ENCODE measurements around the gene ZNF778. TPM values are rescaled to one million over a fixed set of nuclear protein-coding genes. Genes with fewer than 3 reads are reported as not detected.
"Not testable (repeated sequence)": the region's sequence is repeated elsewhere in the genome, so short reads cannot be mapped to it uniquely, and the experiment has no call there.

The ZNF778 gene
- total RNA-seq, 4 donors from 2014 or later = 11.2 to 17.2 (median 13.9) TPM

GRCh38 chr16:89190150-89190958 lies 27.1 kb upstream of the ZNF778 start:
- H3K4me1 ChIP-seq = peaks cover 8 to 24% (median 23%) of the 10 kb centered on the region in 4 donors
- no peak overlapping the region for H3K27ac ChIP-seq (replicated peaks in 1 of 4)
- H3K36me3 ChIP-seq = no peaks in the 10 kb centered on the region
- H3K4me3 ChIP-seq = no peak overlapping the region
- H3K27me3 ChIP-seq = peaks cover 0 to 12% (median 0%) of the 10 kb centered on the region in 4 donors
- intact Hi-C loops (cut with DNase I) = no loop called here
- H3K9me3 ChIP-seq = no peaks in the 10 kb centered on the region
- no peak for TF ChIP-seq POLR2A (IDR thresholded peaks at IDR 0.05; ENCODE audit: low read depth)
- TF ChIP-seq CTCF (IDR thresholded peaks at IDR 0.05) = no peak
- TF ChIP-seq POLR2AphosphoS5 (IDR thresholded peaks at IDR 0.05) = no peak
- TF ChIP-seq EP300 (IDR thresholded peaks at IDR 0.05) = no peak
- WGBS = 64% methylated on average over 12 of the region's 28 CpGs
- no peak for DNase-seq (ENCODE audit: extremely low spot score)

GRCh38 chr16:89191033-89191900 lies 26.2 kb upstream of the ZNF778 start:
- TF ChIP-seq CTCF (IDR thresholded peaks at IDR 0.05) = no peak
- no peak for TF ChIP-seq POLR2A (IDR thresholded peaks at IDR 0.05; ENCODE audit: low read depth)
- no peak for TF ChIP-seq EP300 (IDR thresholded peaks at IDR 0.05)
- no peak for TF ChIP-seq POLR2AphosphoS5 (IDR thresholded peaks at IDR 0.05)
- intact Hi-C loops (cut with DNase I) = no loop called here
- WGBS = 73% methylated on average over 25 of the region's 44 CpGs
- no peak for DNase-seq (ENCODE audit: extremely low spot score)
- no peaks in the 10 kb centered on the region for H3K9me3 ChIP-seq
- no peaks in the 10 kb centered on the region for H3K36me3 ChIP-seq
- no peak overlapping the region for H3K27ac ChIP-seq (replicated peaks in 1 of 4)
- peaks cover 0 to 12% (median 0%) of the 10 kb centered on the region in 4 donors for H3K27me3 ChIP-seq
- H3K4me3 ChIP-seq = peak overlapping the region; percentile 49 to 67 (median 56)
- H3K4me1 ChIP-seq = peaks cover 8 to 24% (median 23%) of the 10 kb centered on the region in 4 donors

- H3K4me3 ChIP-seq = peak overlapping the region; percentile 49 to 67 (median 56)
- no CpG with 5 or more reads among the region's 19 CpGs for WGBS
- no peak overlapping the region for H3K27ac ChIP-seq (replicated peaks in 1 of 4)
- DNase-seq (ENCODE audit: extremely low spot score) = no peak
- TF ChIP-seq EP300 (IDR thresholded peaks at IDR 0.05) = no peak
- TF ChIP-seq CTCF (IDR thresholded peaks at IDR 0.05) = no peak
- no peak for TF ChIP-seq POLR2AphosphoS5 (IDR thresholded peaks at IDR 0.05)
- TF ChIP-seq POLR2A (IDR thresholded peaks at IDR 0.05; ENCODE audit: low read depth) = no peak
- peaks cover 0 to 13% (median 0%) of the 10 kb centered on the region in 4 donors for H3K27me3 ChIP-seq
- no peaks in the 10 kb centered on the region for H3K36me3 ChIP-seq
- H3K4me1 ChIP-seq = peaks cover 8 to 24% (median 23%) of the 10 kb centered on the region in 4 donors
- intact Hi-C loops (cut with DNase I) = no loop called here
- no peaks in the 10 kb centered on the region for H3K9me3 ChIP-seq
Observed at GRCh38 chr16:89191901-89192185, 25.7 kb upstream of the ZNF778 start.

GRCh38 chr16:89192186-89192955 lies 25.1 kb upstream of the ZNF778 start:
- H3K9me3 ChIP-seq; DNase-seq (ENCODE audit: extremely low spot score); intact Hi-C loops (cut with DNase I); H3K27ac ChIP-seq (replicated peaks in 1 of 4); H3K36me3 ChIP-seq: not testable (repeated sequence)
- H3K4me1 ChIP-seq = peaks cover 8 to 24% (median 23%) of the 10 kb centered on the region in 4 donors
- peaks cover 0 to 18% (median 0%) of the 10 kb centered on the region in 4 donors for H3K27me3 ChIP-seq
- WGBS = 9% methylated on average over 15 of the region's 63 CpGs
- peak overlapping the region; percentile 49 to 67 (median 56) for H3K4me3 ChIP-seq

All from esophagus muscularis mucosa (tissue), 4 donors.